A549 (cell line): Measurements from ENCODE around the gene USP12. TPM values are rescaled to one million over a fixed set of nuclear protein-coding genes. Genes with fewer than 3 reads are reported as not detected.

Experiments
- ATAC-seq, 2 experiments: fragments of 200-7000 bp in 1 of 2; fragments of >200 bp in 1 of 2; cut with Nextera tagmentation in 1 of 2; cut with Tn5 transposase in 1 of 2; 3 replicates each; pipeline versions ENCODE4 v1.8.0 to v1.9.1; 2018 to 2020; ENCODE audit warnings: mild to moderate bottlenecking in 1 of 2, moderate library complexity in 1 of 2
- CTCF ChIA-PET: fragments of 300-600 bp; sonication (Branson Sonifier 250); formaldehyde crosslinking; extraction: SDS; loops from one replicate; lab custom pipeline; 2021; ENCODE audit warnings: antibody characterized with exemption, inconsistent platforms; lab: Yijun Ruan, JAX
- POLR2A ChIA-PET: fragments of 350-600 bp; formaldehyde crosslinking; extraction: SDS; loops from one replicate; lab custom pipeline; 2021; ENCODE audit warnings: antibody characterized with exemption, inconsistent platforms; lab: Yijun Ruan, JAX
- DNase-seq, 2 experiments: peaks; one replicate each; pipeline versions ENCODE4 v3.0.0 to v3.0.0-alpha.2; 2011 to 2016; ENCODE audit warnings: low read depth in 1 of 2, low spot score in 1 of 2
- FAIRE-seq: peaks from 2 replicates; lab custom pipeline; 2011; peaks lifted over from hg19 to GRCh38; lab: Jason Lieb, UNC
- H3K27ac ChIP-seq, 2 experiments: fragments of >200 bp; sonication (Bioruptor Twin); formaldehyde crosslinking; 3 replicates each; pipeline ENCODE4 v1.5.1; 2016 to 2017
- H3K4me1 ChIP-seq: fragments of >200 bp; sonication (Bioruptor Twin); formaldehyde crosslinking; 3 replicates; pipeline ENCODE4 v1.6.1; 2016
- H3K4me2 ChIP-seq: fragments of >200 bp; sonication (Bioruptor Twin); formaldehyde crosslinking; 3 replicates; pipeline ENCODE4 v1.6.1; 2016
- H3K4me3 ChIP-seq: fragments of >200 bp; sonication (Bioruptor Twin); formaldehyde crosslinking; 3 replicates; pipeline ENCODE4 v1.5.1; 2016
- H3K9me3 ChIP-seq: fragments of >200 bp; sonication (Bioruptor Twin); formaldehyde crosslinking; 3 replicates; pipeline ENCODE4 v1.6.1; 2016
- ATOH8 ChIP-seq: fragments of 250-450 bp; sonication (Bioruptor Pico); IDR thresholded peaks from 2 replicates; pipeline ENCODE4 v1.5.0; 2020; ENCODE audit warnings: low read depth, mild to moderate bottlenecking, moderate library complexity
- BCL3 ChIP-seq: fragments of >200 bp; sonication (Bioruptor Twin); formaldehyde crosslinking; IDR thresholded peaks from 3 replicates; pipeline ENCODE4 v1.6.1; 2016
- BHLHE40 ChIP-seq: IDR thresholded peaks from 2 replicates; pipeline ENCODE4 v1.6.1; 2012; ENCODE audit warnings: low read depth, low read length, inconsistent platforms
- CBX2 ChIP-seq: fragments of 200-600 bp; sonication (generic); IDR thresholded peaks from 2 replicates; pipeline ENCODE4 v1.6.1; 2016; ENCODE audit warnings: low read depth, mild to moderate bottlenecking, borderline replicate concordance
- EHF ChIP-seq: fragments of 250-450 bp; sonication (Bioruptor Pico); IDR thresholded peaks from 2 replicates; pipeline ENCODE4 v1.5.0; 2020; ENCODE audit warnings: mild to moderate bottlenecking
- HDAC2 ChIP-seq: fragments of 200-600 bp; sonication (generic); IDR thresholded peaks from 2 replicates; pipeline ENCODE4 v1.6.1; 2016
- HES2 ChIP-seq: fragments of >200 bp; sonication (Bioruptor Twin); formaldehyde crosslinking; IDR thresholded peaks from 2 replicates; pipeline ENCODE4 v1.6.1; 2016
- HOXA7 ChIP-seq: fragments of 250-450 bp; sonication (Bioruptor Pico); IDR thresholded peaks from 2 replicates; pipeline ENCODE4 v1.5.0; 2020; ENCODE audit warnings: mild to moderate bottlenecking, moderate library complexity
- HOXB13 ChIP-seq: fragments of 250-450 bp; sonication (Bioruptor Pico); IDR thresholded peaks from 2 replicates; pipeline ENCODE4 v1.5.0; 2020; ENCODE audit warnings: low read depth, mild to moderate bottlenecking, moderate library complexity
- KDM1A ChIP-seq: fragments of 200-600 bp; sonication (generic); IDR thresholded peaks from 2 replicates; pipeline ENCODE4 v1.6.1; 2016; ENCODE audit warnings: low read depth, mild to moderate bottlenecking
- MAFK ChIP-seq: fragments of 450-650 bp; IDR thresholded peaks from 2 replicates; pipeline ENCODE4 v1.6.1; 2014; ENCODE audit not compliant: partially characterized antibody
- MAX ChIP-seq: IDR thresholded peaks from 2 replicates; pipeline ENCODE4 v1.6.1; 2012
- NPAS2 ChIP-seq: fragments of 250-450 bp; sonication (Bioruptor Pico); IDR thresholded peaks from 2 replicates; pipeline ENCODE4 v1.8.0; 2022; ENCODE audit warnings: mild to moderate bottlenecking, moderate library complexity, borderline replicate concordance
- NR3C1 ChIP-seq: fragments of >200 bp; sonication (Bioruptor Twin); formaldehyde crosslinking; IDR thresholded peaks from 3 replicates; pipeline ENCODE4 v1.6.1; 2017
- POLR2A ChIP-seq: IDR thresholded peaks from 2 replicates; pipeline ENCODE4 v1.6.1; 2012; ENCODE audit warnings: mild to moderate bottlenecking, low read length
- POLR2AphosphoS2 ChIP-seq: conservative IDR thresholded peaks from 2 replicates; pipeline ENCODE4 v1.6.1; 2012; ENCODE audit warnings: low read length, improper control_type of control experiment, inconsistent platforms
- RARB ChIP-seq: fragments of 250-450 bp; sonication (Bioruptor Pico); IDR thresholded peaks from 2 replicates; pipeline ENCODE4 v1.8.0; 2021; ENCODE audit warnings: mild to moderate bottlenecking, moderate library complexity
- RCOR1 ChIP-seq: fragments of 150-350 bp; IDR thresholded peaks from 2 replicates; pipeline ENCODE4 v1.6.1; 2014; ENCODE audit warnings: antibody characterized with exemption, low read length, low read depth
- REST ChIP-seq: fragments of 200-600 bp; sonication (generic); IDR thresholded peaks from 2 replicates; pipeline ENCODE4 v1.6.1; 2016; ENCODE audit warnings: antibody characterized with exemption, mild to moderate bottlenecking, moderate library complexity
- SREBF2 ChIP-seq: fragments of 450-650 bp; IDR thresholded peaks from 2 replicates; pipeline ENCODE4 v1.6.1; 2014; ENCODE audit warnings: mild to moderate bottlenecking, moderate library complexity
- TFCP2L1 ChIP-seq: fragments of 250-450 bp; sonication (Bioruptor Pico); IDR thresholded peaks from 2 replicates; pipeline ENCODE4 v1.5.0; 2021; ENCODE audit warnings: mild to moderate bottlenecking
- USF2 ChIP-seq: fragments of 450-650 bp; IDR thresholded peaks from 2 replicates; pipeline ENCODE4 v1.6.1; 2014; ENCODE audit warnings: antibody characterized with exemption
- ZSCAN20 ChIP-seq: fragments of 250-450 bp; sonication (Bioruptor Pico); IDR thresholded peaks from 2 replicates; pipeline ENCODE4 v1.8.0; 2022; ENCODE audit warnings: mild to moderate bottlenecking, moderate library complexity
- WGBS: methylation state at CpG from one replicate; pipeline ENCODE4 v1.1.6; 2017; ENCODE audit errors: missing lambda C conversion rate; 5-methylcytosine and 5-hydroxymethylcytosine counted together
- polyA plus RNA-seq, 4 experiments: library from polyadenylated mRNA; depleted of rRNA in 3 of 4; stranded (reverse); fragments of >200 nt; fragmentation: RNase III in 1 of 4; extraction: RNeasy Plus Mini Kit Qiagen cat#74134 plus additional on column Dnase treatment in 1 of 4; gene quantifications; 2 replicates in 3 of 4; 3 replicates in 1 of 4; pipeline ENCODE4 v1.2.3, GENCODE V29; 2011 to 2017

USP12 gene
- polyA plus RNA-seq, 2 of the 4 experiments (the other 2 are of a cell fraction) = 19.1 to 21.2 TPM

- no peak for DNase-seq
- H3K27ac ChIP-seq = no peak overlapping the region
- TF ChIP-seq EHF (CRISPR knock-in tag) (no peak), ATOH8 (CRISPR knock-in tag) (no peak), MAFK (no peak), RARB (CRISPR knock-in tag) (no peak), KDM1A (no peak), POLR2AphosphoS2 (no peak), HDAC2 (no peak), RCOR1 (no peak), BHLHE40 (no peak), BCL3 (no peak), HES2 (no peak), HOXB13 (CRISPR knock-in tag) (no peak), HOXA7 (no peak), NPAS2 (CRISPR knock-in tag) (no peak), TFCP2L1 (CRISPR knock-in tag) (no peak), USF2 (no peak)
- ChIA-PET CTCF (no interaction called here), POLR2A (no interaction called here)
- 92% methylated on average over 5 of the region's 5 CpGs for WGBS
- FAIRE-seq = no peak
- H3K4me1 ChIP-seq = peaks cover 32% of the 10 kb centered on the region
- no peak overlapping the region for H3K4me2 ChIP-seq
- H3K9me3 ChIP-seq = peaks cover 5% of the 10 kb centered on the region; the same call in 1 of the 3 replicates
- no peak for ATAC-seq
- no peak overlapping the region for H3K4me3 ChIP-seq
Observed at GRCh38 chr13:27132538-27132937, 39.1 kb downstream of the USP12 start.

- DNase-seq = no peak
- no peak for FAIRE-seq
- Histone ChIP-seq H3K4me2 (0 out of 3 replicates have a peak overlapping the region, but pooled peaks have one; percentile 32), H3K9me3 (peaks cover 5% of the 10 kb centered on the region; the same call in 1 of the 3 replicates), H3K4me3 (no peak overlapping the region), H3K27ac (no peak overlapping the region), H3K4me1 (peaks cover 32% of the 10 kb centered on the region)
- WGBS = 89% methylated on average over 3 of the region's 3 CpGs
- TF ChIP-seq RARB (CRISPR knock-in tag) = no peak
- TF ChIP-seq CBX2 = no peak
- no peak for TF ChIP-seq USF2
- no peak for TF ChIP-seq POLR2A
- TF ChIP-seq REST = no peak
- TF ChIP-seq SREBF2 = no peak
- no peak for TF ChIP-seq NPAS2 (CRISPR knock-in tag)
- no peak for TF ChIP-seq ATOH8 (CRISPR knock-in tag)
- no peak for TF ChIP-seq ZSCAN20
- TF ChIP-seq NR3C1 = no peak
- TF ChIP-seq MAX = no peak
- CTCF ChIA-PET = interaction anchor here (1.4 kb wide), 1 partner anchor 72 kb away, joined by 5 read pairs; no protein-coding TSS in a partner anchor
- ATAC-seq = no peak
- POLR2A ChIA-PET = no interaction called here
Observed at GRCh38 chr13:27131906-27132305, 39.7 kb downstream of the USP12 start.
